Upper lobe of left lung (tissue), 6 donors: ENCODE data around the gene CPN1. TPM values are rescaled to one million over a fixed set of nuclear protein-coding genes. Genes with fewer than 3 reads are reported as not detected.
A peak's percentile ranks its signal among the peaks of the same experiment; 100 is the strongest.

Source experiments
- ATAC-seq, 2 donors: fragments of 200-7000 bp; cut with Tn5 transposase; one replicate each; pipeline ENCODE4 v1.9.1; 2022; ENCODE audit warnings: mild to moderate bottlenecking in 2 of 2, moderate library complexity in 2 of 2; ENCODE audit not compliant: low FRiP score in 2 of 2
- DNase-seq, 2 donors: peaks; one replicate each; pipeline ENCODE4 v3.0.0-alpha.2; 2019 to 2020
- H3K27ac ChIP-seq, 4 donors: fragments of 200-600 bp; sonication (generic); one replicate each; pipeline ENCODE4 v1.5.1; 2016 to 2019
- H3K27me3 ChIP-seq, 4 donors: fragments of 200-600 bp; sonication (generic); one replicate each; pipeline ENCODE4 v1.5.1; 2017 to 2019
- H3K36me3 ChIP-seq, 4 donors: fragments of 200-600 bp; sonication (generic); one replicate each; pipeline ENCODE4 v1.5.1; 2016 to 2019
- H3K4me1 ChIP-seq, 4 donors: fragments of 200-600 bp; sonication (generic); one replicate each; pipeline ENCODE4 v1.5.1; 2018 to 2019
- H3K4me3 ChIP-seq, 4 donors: fragments of 200-600 bp; sonication (generic); one replicate each; pipeline ENCODE4 v1.5.1; 2017 to 2019; ENCODE audit warnings: mild to moderate bottlenecking in 2 of 4, moderate library complexity in 1 of 4
- H3K9me3 ChIP-seq, 4 donors: fragments of 200-600 bp; sonication (generic); one replicate each; pipeline ENCODE4 v1.5.1; 2018 to 2019
- CTCF ChIP-seq, 6 experiments: fragments of 450-650 bp in 4 of 6; fragments of 200-600 bp in 2 of 6; sonication (generic) in 2 of 6; IDR thresholded peaks; one replicate each; pipeline ENCODE4 v1.5.1; 2016 to 2019; ENCODE audit warnings: antibody characterized with exemption in 6 of 6
- EP300 ChIP-seq, 4 donors: sonication (generic); formaldehyde crosslinking; IDR thresholded peaks; one replicate each; pipeline ENCODE4 v1.5.1; 2017; ENCODE audit warnings: antibody characterized with exemption in 4 of 4, control low read depth in 2 of 4
- POLR2A ChIP-seq, 4 donors: fragments of 450-650 bp; IDR thresholded peaks; one replicate each; pipeline ENCODE4 v1.5.1; 2016 to 2017; ENCODE audit warnings: antibody characterized with exemption in 4 of 4, mild to moderate bottlenecking in 2 of 4
- POLR2AphosphoS5 ChIP-seq, 2 donors: sonication (generic); formaldehyde crosslinking; IDR thresholded peaks; one replicate each; pipeline ENCODE4 v1.5.1; 2017; ENCODE audit warnings: antibody characterized with exemption in 2 of 2
- WGBS, 2 donors: methylation state at CpG; one replicate each; pipeline ENCODE4 v1.1.5; 2017 to 2018; 5-methylcytosine and 5-hydroxymethylcytosine counted together
- total RNA-seq, 6 donors: library from RNA; depleted of rRNA in 4 of 6; stranded (reverse); fragments of >200 nt in 4 of 6; gene quantifications; one replicate each; pipeline versions ENCODE4 v1.1.0 to v1.2.1, GENCODE V29; 2016 to 2021
- donor health status: DM: no; HTN: no; CAD: no; lungs with moderate emphysema.
- donor health status: DM: no; HTN: yes; CAD: no; lungs with severe emphysema.

The CPN1 gene
- total RNA-seq, 6 donors from 2014 or later = not detected

GRCh38 chr10:100124097-100124496 lies 42.4 kb upstream of the CPN1 start:
- 85 to 88% methylated on average over 4 of the region's 4 CpGs for WGBS, 2 donors
- H3K27ac ChIP-seq = no peak overlapping the region

GRCh38 chr10:100122780-100123179 lies 41.1 kb upstream of the CPN1 start:
- no peak for ATAC-seq
- no peaks in the 10 kb centered on the region for H3K27me3 ChIP-seq

More at GRCh38 chr10:100124097-100124496, 42.4 kb upstream of the CPN1 start:
- no peaks in the 10 kb centered on the region for H3K9me3 ChIP-seq
- no peaks in the 10 kb centered on the region for H3K4me1 ChIP-seq
- DNase-seq = no peak
- H3K4me3 ChIP-seq = no peak overlapping the region
- H3K27me3 ChIP-seq = no peaks in the 10 kb centered on the region
- no peaks in the 10 kb centered on the region for H3K36me3 ChIP-seq
- TF ChIP-seq POLR2A (IDR thresholded peaks at IDR 0.05) (no peak), CTCF (IDR thresholded peaks at IDR 0.05) (no peak), EP300 (IDR thresholded peaks at IDR 0.05) (no peak), POLR2AphosphoS5 (IDR thresholded peaks at IDR 0.05) (no peak)
- ATAC-seq = no peak

GRCh38 chr10:100120550-100120949 lies 38.9 kb upstream of the CPN1 start:
- no peaks in the 10 kb centered on the region for H3K36me3 ChIP-seq
- no peak for TF ChIP-seq EP300 (IDR thresholded peaks at IDR 0.05)
- TF ChIP-seq POLR2AphosphoS5 (IDR thresholded peaks at IDR 0.05) = no peak
- TF ChIP-seq POLR2A (IDR thresholded peaks at IDR 0.05) = no peak
- no peak for TF ChIP-seq CTCF (IDR thresholded peaks at IDR 0.05)
- DNase-seq (no peak), ATAC-seq (no peak)
- no peaks in the 10 kb centered on the region for H3K4me1 ChIP-seq
- WGBS, 2 donors = 91 to 96% methylated on average over 2 of the region's 2 CpGs
- no peak overlapping the region for H3K27ac ChIP-seq
- no peaks in the 10 kb centered on the region for H3K9me3 ChIP-seq
- H3K4me3 ChIP-seq = no peak overlapping the region
- no peaks in the 10 kb centered on the region for H3K27me3 ChIP-seq

More at GRCh38 chr10:100122780-100123179, 41.1 kb upstream of the CPN1 start:
- Histone ChIP-seq H3K4me3 (no peak overlapping the region), H3K9me3 (no peaks in the 10 kb centered on the region), H3K36me3 (no peaks in the 10 kb centered on the region), H3K27ac (no peak overlapping the region), H3K4me1 (no peaks in the 10 kb centered on the region)
- no peak for TF ChIP-seq POLR2A (IDR thresholded peaks at IDR 0.05)
- no peak for TF ChIP-seq POLR2AphosphoS5 (IDR thresholded peaks at IDR 0.05)
- TF ChIP-seq CTCF (IDR thresholded peaks at IDR 0.05) = no peak
- DNase-seq = no peak

- TF ChIP-seq POLR2AphosphoS5 (IDR thresholded peaks at IDR 0.05) = no peak
- TF ChIP-seq POLR2A (IDR thresholded peaks at IDR 0.05) = no peak
- TF ChIP-seq EP300 (IDR thresholded peaks at IDR 0.05) = no peak
- TF ChIP-seq CTCF (IDR thresholded peaks at IDR 0.05) = no peak
- 83 to 89% methylated on average over 4 of the region's 4 CpGs for WGBS, 2 donors
- H3K36me3 ChIP-seq = no peaks in the 10 kb centered on the region
- DNase-seq = no peak
- peaks cover 0 to 4% (median 2%) of the 10 kb centered on the region in 4 donors for H3K27me3 ChIP-seq
- H3K4me3 ChIP-seq = no peak overlapping the region
- H3K27ac ChIP-seq = no peak overlapping the region
- no peak for ATAC-seq
- peaks cover 0 to 5% (median 0%) of the 10 kb centered on the region in 4 donors for H3K4me1 ChIP-seq
- H3K9me3 ChIP-seq = no peaks in the 10 kb centered on the region
These were observed 38.1 kb upstream of the CPN1 start for GRCh38 chr10:100119726-100120125.

- DNase-seq = peak in 1 of 2 donors; percentile 79
- Histone ChIP-seq H3K4me1 (peaks cover 0 to 5% (median 0%) of the 10 kb centered on the region in 4 donors), H3K27me3 (peaks cover 0 to 4% (median 2%) of the 10 kb centered on the region in 4 donors), H3K9me3 (no peaks in the 10 kb centered on the region), H3K36me3 (no peaks in the 10 kb centered on the region), H3K4me3 (no peak overlapping the region), H3K27ac (no peak overlapping the region)
- no peak for ATAC-seq
- WGBS, 2 donors = 26 to 39% methylated on average over 29 to 51 of the region's 51 CpGs
- TF ChIP-seq CTCF (IDR thresholded peaks at IDR 0.05) (no peak), EP300 (IDR thresholded peaks at IDR 0.05) (no peak), POLR2AphosphoS5 (IDR thresholded peaks at IDR 0.05) (no peak), POLR2A (IDR thresholded peaks at IDR 0.05) (no peak)
These were observed 33.5 kb upstream of the CPN1 start for GRCh38 chr10:100114976-100115770.
